ENCODE measurements around the gene FZD1. TPM values are rescaled to one million over a fixed set of nuclear protein-coding genes. Genes with fewer than 3 reads are reported as not detected.
A peak's percentile ranks its signal among the peaks of the same experiment; 100 is the strongest.

Gene FZD1
- 1 to 10 TPM; 2.1 to 4.1 (median 3.5) TPM for total RNA-seq

DNA sequence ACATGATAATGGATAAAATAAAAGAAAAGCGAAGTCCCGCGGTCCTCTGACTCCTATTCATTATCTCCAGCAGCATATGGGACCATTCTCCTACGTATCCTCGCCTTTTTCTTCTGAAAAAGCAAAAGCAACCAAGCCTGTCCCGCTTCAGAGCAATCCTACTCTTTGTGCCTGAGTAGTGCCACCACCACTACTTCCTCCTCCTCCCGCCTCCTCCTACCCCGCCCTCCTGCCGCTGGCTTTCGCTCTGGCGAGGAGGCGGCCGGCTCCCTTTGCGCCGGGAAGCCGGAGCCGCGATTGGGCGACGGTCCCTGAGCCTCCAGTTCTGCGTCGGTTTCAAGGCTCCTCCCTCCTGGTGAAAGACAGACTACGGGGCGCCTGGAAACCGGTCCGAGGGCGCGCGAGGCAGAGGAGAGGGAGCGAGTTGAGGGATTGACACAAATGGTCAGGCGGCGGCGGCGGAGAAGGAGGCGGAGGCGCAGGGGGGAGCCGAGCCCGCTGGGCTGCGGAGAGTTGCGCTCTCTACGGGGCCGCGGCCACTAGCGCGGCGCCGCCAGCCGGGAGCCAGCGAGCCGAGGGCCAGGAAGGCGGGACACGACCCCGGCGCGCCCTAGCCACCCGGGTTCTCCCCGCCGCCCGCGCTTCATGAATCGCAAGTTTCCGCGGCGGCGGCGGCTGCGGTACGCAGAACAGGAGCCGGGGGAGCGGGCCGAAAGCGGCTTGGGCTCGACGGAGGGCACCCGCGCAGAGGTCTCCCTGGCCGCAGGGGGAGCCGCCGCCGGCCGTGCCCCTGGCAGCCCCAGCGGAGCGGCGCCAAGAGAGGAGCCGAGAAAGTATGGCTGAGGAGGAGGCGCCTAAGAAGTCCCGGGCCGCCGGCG, at the start of gene FZD1:
TSS of gene FZD1 (plus strand) at position 388 of the 878 bp plus-strand sequence. CDS start at position 836, 448 bp downstream.
- TF ChIP-seq, protein P1, sequence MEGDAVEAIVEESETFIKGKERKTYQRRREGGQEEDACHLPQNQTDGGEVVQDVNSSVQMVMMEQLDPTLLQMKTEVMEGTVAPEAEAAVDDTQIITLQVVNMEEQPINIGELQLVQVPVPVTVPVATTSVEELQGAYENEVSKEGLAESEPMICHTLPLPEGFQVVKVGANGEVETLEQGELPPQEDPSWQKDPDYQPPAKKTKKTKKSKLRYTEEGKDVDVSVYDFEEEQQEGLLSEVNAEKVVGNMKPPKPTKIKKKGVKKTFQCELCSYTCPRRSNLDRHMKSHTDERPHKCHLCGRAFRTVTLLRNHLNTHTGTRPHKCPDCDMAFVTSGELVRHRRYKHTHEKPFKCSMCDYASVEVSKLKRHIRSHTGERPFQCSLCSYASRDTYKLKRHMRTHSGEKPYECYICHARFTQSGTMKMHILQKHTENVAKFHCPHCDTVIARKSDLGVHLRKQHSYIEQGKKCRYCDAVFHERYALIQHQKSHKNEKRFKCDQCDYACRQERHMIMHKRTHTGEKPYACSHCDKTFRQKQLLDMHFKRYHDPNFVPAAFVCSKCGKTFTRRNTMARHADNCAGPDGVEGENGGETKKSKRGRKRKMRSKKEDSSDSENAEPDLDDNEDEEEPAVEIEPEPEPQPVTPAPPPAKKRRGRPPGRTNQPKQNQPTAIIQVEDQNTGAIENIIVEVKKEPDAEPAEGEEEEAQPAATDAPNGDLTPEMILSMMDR (IDR thresholded peaks at IDR 0.05 in 4 of 5, conservative IDR thresholded peaks at IDR 0.05 in 1 of 5) = peak in 2 of 5 experiments; percentile 19 to 21
- TF ChIP-seq POLR2A (IDR thresholded peaks at IDR 0.05) = peak; percentile 61 to 90
- Histone ChIP-seq H3K4me1 (peaks cover 0 to 8% of the 10 kb centered on the region in 2 donors), H3K4me3 (peak within 1 kb of the TSS; percentile 62 to 85 (median 74)), H3K9me3 (no peaks in the 10 kb centered on the region), H3K27ac (peak within 1 kb of the TSS; percentile 77 to 95 (median 89)), H3K36me3 (no peaks in the 10 kb centered on the region), H3K27me3 (no peaks in the 10 kb centered on the region)
- peak; percentile 92 to 93 for ATAC-seq
- DNase-seq = peak; percentile 94 to 96
- intact Hi-C loops (cut with DNase I; ENCODE audit: low total_unique reads) = loop anchor here (5.0 kb wide), 2 partner anchors 917 to 983 kb away; partner anchors contain the start of genes ANKIB1, GTPBP10 and KRIT1
- in situ Hi-C loops (cut with MboI; ENCODE audit: low sequenced_read_pairs in 4 of 4) = no loop called here

- Histone ChIP-seq H3K4me1 (no peaks in the 10 kb centered on the region), H3K36me3 (no peaks in the 10 kb centered on the region), H3K9me3 (no peaks in the 10 kb centered on the region), H3K27ac (no peak overlapping the region), H3K4me3 (no peak overlapping the region), H3K27me3 (no peaks in the 10 kb centered on the region)
- TF ChIP-seq POLR2A (IDR thresholded peaks at IDR 0.05) = no peak
- TF ChIP-seq, protein P1 (IDR thresholded peaks at IDR 0.05 in 4 of 5, conservative IDR thresholded peaks at IDR 0.05 in 1 of 5) = no peak
- intact Hi-C loops (cut with DNase I; ENCODE audit: low total_unique reads) (no loop called here), in situ Hi-C loops (cut with MboI; ENCODE audit: low sequenced_read_pairs in 4 of 4) (no loop called here)
- no peak for DNase-seq
- no peak for ATAC-seq
These were observed 37.8 kb upstream of the FZD1 start for GRCh38 chr7:91226411-91226810.

DNA sequence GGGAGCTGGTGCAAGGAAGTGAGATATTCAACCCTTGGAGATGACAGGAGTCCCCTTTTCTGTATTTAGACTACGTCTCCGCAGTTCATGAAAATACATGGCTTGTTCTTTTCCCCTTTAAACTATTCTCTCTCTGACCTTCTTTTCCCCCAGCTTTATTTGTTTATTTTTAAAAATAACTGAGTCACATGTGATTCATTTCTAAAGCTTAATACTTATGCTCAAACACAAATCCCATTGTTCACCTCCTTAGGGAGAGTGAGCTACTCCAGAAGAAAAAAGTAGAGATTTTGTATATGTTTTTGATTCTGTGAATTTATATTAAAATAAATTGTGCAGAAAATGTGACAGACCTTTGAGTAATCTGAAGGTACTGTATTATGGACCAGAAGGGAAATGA, 35.9 kb upstream of the FZD1 start:
- Histone ChIP-seq H3K4me3 (no peak overlapping the region), H3K4me1 (no peaks in the 10 kb centered on the region), H3K27me3 (no peaks in the 10 kb centered on the region), H3K9me3 (no peaks in the 10 kb centered on the region), H3K27ac (no peak overlapping the region), H3K36me3 (no peaks in the 10 kb centered on the region)
- TF ChIP-seq, protein P1 (IDR thresholded peaks at IDR 0.05 in 4 of 5, conservative IDR thresholded peaks at IDR 0.05 in 1 of 5) = no peak
- TF ChIP-seq POLR2A (IDR thresholded peaks at IDR 0.05) = no peak
- in situ Hi-C loops (cut with MboI; ENCODE audit: low sequenced_read_pairs in 4 of 4) = no loop called here
- ATAC-seq = no peak
- intact Hi-C loops (cut with DNase I; ENCODE audit: low total_unique reads) = no loop called here
- DNase-seq = no peak

DNA sequence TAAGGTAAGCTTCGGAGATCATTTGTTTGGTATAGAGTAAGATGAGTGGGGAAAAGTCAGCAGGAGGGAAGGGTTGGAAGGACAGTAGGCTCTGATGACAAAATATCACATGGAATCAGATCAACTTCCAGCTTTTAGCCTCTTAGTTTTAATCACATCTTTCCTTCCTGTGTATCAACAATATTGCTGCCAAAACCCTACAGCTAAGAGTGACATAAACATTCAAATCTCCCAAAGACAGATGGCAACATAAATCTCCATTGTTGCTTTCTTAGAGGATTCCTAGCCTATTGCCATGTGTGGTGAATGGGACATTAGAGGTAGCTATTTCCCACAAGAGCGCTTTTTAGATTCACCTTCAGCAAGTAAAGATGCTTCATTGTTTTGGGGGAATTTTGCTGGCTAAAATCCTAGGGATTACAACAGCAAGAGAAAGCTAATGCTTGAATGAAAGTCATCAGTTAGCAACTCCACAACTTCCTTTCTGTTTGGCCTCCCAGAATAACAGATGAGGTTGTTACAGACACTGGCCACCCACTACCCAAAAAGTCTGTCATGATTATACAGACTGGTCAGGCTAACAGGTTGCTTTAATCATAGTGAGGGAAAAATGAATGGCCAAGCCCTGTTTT, 35.2 kb upstream of the FZD1 start:
- intact Hi-C loops (cut with DNase I; ENCODE audit: low total_unique reads) = no loop called here
- Histone ChIP-seq H3K4me3 (no peak overlapping the region), H3K9me3 (no peaks in the 10 kb centered on the region), H3K27ac (no peak overlapping the region), H3K27me3 (no peaks in the 10 kb centered on the region), H3K4me1 (no peaks in the 10 kb centered on the region), H3K36me3 (no peaks in the 10 kb centered on the region)
- in situ Hi-C loops (cut with MboI; ENCODE audit: low sequenced_read_pairs in 4 of 4) = no loop called here
- no peak for DNase-seq
- ATAC-seq = no peak
- TF ChIP-seq, protein P1 (IDR thresholded peaks at IDR 0.05 in 4 of 5, conservative IDR thresholded peaks at IDR 0.05 in 1 of 5) = no peak
- no peak for TF ChIP-seq POLR2A (IDR thresholded peaks at IDR 0.05)

All from gastrocnemius medialis (tissue), 4 donors.